ENCODE data around the gene RPL32. TPM values are rescaled to one million over a fixed set of nuclear protein-coding genes. Genes with fewer than 3 reads are reported as not detected.

RPL32 gene
- polyA plus RNA-seq, 3 donors: 932 to 1,052 (median 942) TPM

GRCh38 chr3:12796171-12797123 lies 44.9 kb downstream of the RPL32 start, which contains the start of gene CAND2:
CAND2 (plus strand) TSS chr3:12796680; CDS start chr3:12796721, 41 bp downstream.
- Histone ChIP-seq H3K27me3 (ENCODE audit: control insufficient read depth in 2 of 2, insufficient read depth in 2 of 2, low read length in 2 of 2) (peaks cover 8 to 18% of the 10 kb centered on the region in 2 donors), H3K9ac (ENCODE audit: insufficient read depth, low read length, poor library complexity, severe bottlenecking) (peak within 1 kb of the TSS; percentile 45), H3K4me2 (replicated peaks; ENCODE audit: extremely low read depth, low read length, poor library complexity, severe bottlenecking) (peak within 1 kb of the TSS; percentile 64), H3K4me1 (ENCODE audit: control insufficient read depth in 1 of 2, insufficient read depth in 2 of 2, low read length in 2 of 2) (peaks cover 8 to 11% of the 10 kb centered on the region in 2 donors), H3K9me3 (replicated peaks in 1 of 2; ENCODE audit: control insufficient read depth in 1 of 2, insufficient read depth in 1 of 2, low read length in 2 of 2) (no peaks in the 10 kb centered on the region), H3K27ac (ENCODE audit: low read depth in 1 of 2, low read length in 2 of 2) (no peak within 1 kb of the TSS), H3K36me3 (replicated peaks in 1 of 2; ENCODE audit: control insufficient read depth in 1 of 2, insufficient read depth in 2 of 2, low read length in 2 of 2) (no peaks in the 10 kb centered on the region), H4K20me1 (ENCODE audit: insufficient read depth, low read length) (no peaks in the 10 kb centered on the region), H3K79me2 (ENCODE audit: insufficient read depth, low read length) (no peaks in the 10 kb centered on the region), H2AFZ (ENCODE audit: insufficient read depth, low read depth, low read length, poor library complexity, severe bottlenecking) (peak within 1 kb of the TSS; percentile 79), H3K4me3 (replicated peaks in 1 of 3; ENCODE audit: low read depth in 2 of 3, low read length in 3 of 3) (peak within 1 kb of the TSS in 2 of 3 experiments; percentile 26 to 65)
- peak within 1 kb of the TSS in 2 of 7 donors; percentile 54 to 59 for H3K27ac Mint-ChIP-seq
- H3K4me3 Mint-ChIP-seq: peak within 1 kb of the TSS; percentile 73 to 87
- no peak for TF ChIP-seq CTCF (IDR thresholded peaks at IDR 0.05)
- H3K9me3 Mint-ChIP-seq: peaks cover 0 to 8% (median 2%) of the 10 kb centered on the region in 7 donors
- H3K27me3 Mint-ChIP-seq (ENCODE audit: low read depth in 3 of 3): peaks cover 25 to 43% (median 36%) of the 10 kb centered on the region in 3 donors
- no peaks in the 10 kb centered on the region for H3K36me3 Mint-ChIP-seq
- DNase-seq: no peak
- peaks cover 10% of the 10 kb centered on the region for H3K4me1 Mint-ChIP-seq
- intact Hi-C loops (cut with micrococcal nuclease): no loop called here
- 6% methylated on average over 58 of the region's 61 CpGs for WGBS (ENCODE audit: insufficient coverage)

- H3K27ac ChIP-seq (ENCODE audit: low read depth in 1 of 2, low read length in 2 of 2): no peak overlapping the region
- no peaks in the 10 kb centered on the region for H3K9me3 ChIP-seq (replicated peaks in 1 of 2; ENCODE audit: control insufficient read depth in 1 of 2, insufficient read depth in 1 of 2, low read length in 2 of 2)
- no peaks in the 10 kb centered on the region for H3K79me2 ChIP-seq (ENCODE audit: insufficient read depth, low read length)
- Mint-ChIP-seq H3K27me3 (ENCODE audit: low read depth in 3 of 3) (peaks cover 25 to 46% (median 36%) of the 10 kb centered on the region in 3 donors), H3K36me3 (no peaks in the 10 kb centered on the region), H3K9me3 (peaks cover 0 to 8% (median 2%) of the 10 kb centered on the region in 7 donors), H3K27ac (no peak overlapping the region), H3K4me1 (peaks cover 10% of the 10 kb centered on the region), H3K4me3 (no peak overlapping the region)
- no peak for DNase-seq
- no peak overlapping the region for H3K4me2 ChIP-seq (replicated peaks; ENCODE audit: extremely low read depth, low read length, poor library complexity, severe bottlenecking)
- H3K4me3 ChIP-seq (replicated peaks in 1 of 3; ENCODE audit: low read depth in 2 of 3, low read length in 3 of 3): no peak overlapping the region
- TF ChIP-seq CTCF (IDR thresholded peaks at IDR 0.05): no peak
- no peaks in the 10 kb centered on the region for H4K20me1 ChIP-seq (ENCODE audit: insufficient read depth, low read length)
- no peaks in the 10 kb centered on the region for H3K36me3 ChIP-seq (replicated peaks in 1 of 2; ENCODE audit: control insufficient read depth in 1 of 2, insufficient read depth in 2 of 2, low read length in 2 of 2)
- intact Hi-C loops (cut with micrococcal nuclease): no loop called here
- H3K27me3 ChIP-seq (ENCODE audit: control insufficient read depth in 2 of 2, insufficient read depth in 2 of 2, low read length in 2 of 2): peaks cover 8 to 18% of the 10 kb centered on the region in 2 donors
- H3K4me1 ChIP-seq (ENCODE audit: control insufficient read depth in 1 of 2, insufficient read depth in 2 of 2, low read length in 2 of 2): peaks cover 8 to 11% of the 10 kb centered on the region in 2 donors
- WGBS (ENCODE audit: insufficient coverage): 94% methylated on average over 4 of the region's 5 CpGs
- H2AFZ ChIP-seq (ENCODE audit: insufficient read depth, low read depth, low read length, poor library complexity, severe bottlenecking): no peak overlapping the region
- no peak overlapping the region for H3K9ac ChIP-seq (ENCODE audit: insufficient read depth, low read length, poor library complexity, severe bottlenecking)
Observed at GRCh38 chr3:12793701-12794100, 47.7 kb downstream of the RPL32 start.
